Liver (tissue), 9 donors: ENCODE results near the gene PLPPR2. TPM values are rescaled to one million over a fixed set of nuclear protein-coding genes. Genes with fewer than 3 reads are reported as not detected.
"Not testable (repeated sequence)": the region's sequence is repeated elsewhere in the genome, so short reads cannot be mapped to it uniquely, and the experiment has no call there.

Experiments
- DNase-seq: peaks from one replicate; pipeline ENCODE4 v3.0.0-alpha.2; 2017; ENCODE audit warnings: low spot score
- H3K27ac ChIP-seq, 2 donors: one replicate each; pipeline ENCODE4 v1.7.0; 2013; ENCODE audit warnings: inconsistent platforms in 2 of 2, low read length in 2 of 2, control low read depth in 1 of 2, low read depth in 1 of 2, mild to moderate bottlenecking in 1 of 2
- H3K27me3 ChIP-seq, 4 donors: one replicate each; pipeline versions ENCODE4 v1.6.1 to v1.7.0; 2013; ENCODE audit warnings: low read length in 3 of 4, inconsistent platforms in 1 of 4, mild to moderate bottlenecking in 1 of 4, moderate library complexity in 1 of 4; ENCODE audit not compliant: control insufficient read depth in 4 of 4, insufficient read depth in 4 of 4
- H3K36me3 ChIP-seq, 4 donors: one replicate each; pipeline versions ENCODE4 v1.6.1 to v1.7.0; 2013; ENCODE audit warnings: low read length in 3 of 4, mild to moderate bottlenecking in 3 of 4, low read depth in 1 of 4, moderate library complexity in 1 of 4; ENCODE audit not compliant: control insufficient read depth in 4 of 4, insufficient read depth in 3 of 4
- H3K4me1 ChIP-seq, 4 donors: one replicate each; pipeline versions ENCODE4 v1.6.1 to v1.7.0; 2013; ENCODE audit warnings: low read length in 3 of 4, mild to moderate bottlenecking in 3 of 4, moderate library complexity in 1 of 4; ENCODE audit not compliant: control insufficient read depth in 4 of 4, insufficient read depth in 4 of 4
- H3K4me3 ChIP-seq, 3 donors: one replicate each; pipeline versions ENCODE4 v1.6.1 to v1.7.0; 2013; ENCODE audit warnings: low read length in 3 of 3, control low read depth in 1 of 3, low read depth in 1 of 3, mild to moderate bottlenecking in 1 of 3
- H3K9ac ChIP-seq, 2 donors: one replicate each; pipeline ENCODE4 v1.7.0; 2013; ENCODE audit warnings: low read length in 2 of 2, mild to moderate bottlenecking in 2 of 2, moderate library complexity in 2 of 2, control low read depth in 1 of 2, low read depth in 1 of 2
- H3K9me3 ChIP-seq, 4 donors: one replicate each; pipeline versions ENCODE4 v1.6.1 to v1.7.0; 2013; ENCODE audit warnings: low read length in 3 of 4; ENCODE audit not compliant: control insufficient read depth in 4 of 4
- ATF3 ChIP-seq: IDR thresholded peaks from 2 replicates; pipeline ENCODE4 v1.6.1; 2016; ENCODE audit warnings: antibody characterized with exemption
- CTCF ChIP-seq: fragments of 150-350 bp; IDR thresholded peaks from 2 replicates; pipeline ENCODE4 v1.5.1; 2017; ENCODE audit warnings: improper control_type of control experiment, low read depth, low read length; ENCODE audit not compliant: missing input control
- FOXA1 ChIP-seq: IDR thresholded peaks from 2 replicates; pipeline ENCODE4 v1.6.1; 2016; ENCODE audit warnings: antibody characterized with exemption
- FOXA2 ChIP-seq: IDR thresholded peaks from 2 replicates; pipeline ENCODE4 v1.6.1; 2016; ENCODE audit warnings: antibody characterized with exemption
- GABPA ChIP-seq, 2 donors: IDR thresholded peaks in 1 of 2; conservative IDR thresholded peaks in 1 of 2; 2 replicates each; pipeline ENCODE4 v1.6.1; 2016; ENCODE audit warnings: antibody characterized with exemption in 2 of 2, mild to moderate bottlenecking in 1 of 2, moderate library complexity in 1 of 2
- HNF4A ChIP-seq, 2 donors: conservative IDR thresholded peaks; 2 replicates each; pipeline ENCODE4 v1.6.1; 2016; ENCODE audit warnings: antibody characterized with exemption in 2 of 2, mild to moderate bottlenecking in 2 of 2
- JUND ChIP-seq, 2 donors: IDR thresholded peaks; 2 replicates each; pipeline ENCODE4 v1.6.1; 2016; ENCODE audit warnings: antibody characterized with exemption in 2 of 2
- NR2F2 ChIP-seq: IDR thresholded peaks from 2 replicates; pipeline ENCODE4 v1.6.1; 2016; ENCODE audit warnings: antibody characterized with exemption
- REST ChIP-seq: IDR thresholded peaks from 2 replicates; pipeline ENCODE4 v1.6.1; 2016; ENCODE audit warnings: antibody characterized with exemption, mild to moderate bottlenecking
- RXRA ChIP-seq, 2 donors: IDR thresholded peaks; 2 replicates each; pipeline ENCODE4 v1.6.1; 2017 to 2018; ENCODE audit warnings: antibody characterized with exemption in 2 of 2, mild to moderate bottlenecking in 1 of 2
- SP1 ChIP-seq: IDR thresholded peaks from 2 replicates; pipeline ENCODE4 v1.6.1; 2018; ENCODE audit warnings: antibody characterized with exemption, mild to moderate bottlenecking
- TAF1 ChIP-seq: conservative IDR thresholded peaks from 2 replicates; pipeline ENCODE4 v1.6.1; 2016; ENCODE audit warnings: antibody characterized with exemption, mild to moderate bottlenecking
- YY1 ChIP-seq: IDR thresholded peaks from 2 replicates; pipeline ENCODE4 v1.6.1; 2016; ENCODE audit warnings: antibody characterized with exemption, mild to moderate bottlenecking
- ZBTB33 ChIP-seq: IDR thresholded peaks from 2 replicates; pipeline ENCODE4 v1.6.1; 2016; ENCODE audit warnings: antibody characterized with exemption
- WGBS: extraction: QIAGEN DNeasy Blood & Tissue Kit; methylation state at CpG from one replicate; pipeline ENCODE4 v1.1.7; 2013; 5-methylcytosine and 5-hydroxymethylcytosine counted together
- polyA plus RNA-seq, 2 donors: library from polyadenylated mRNA; stranded (reverse) in 1 of 2; unstranded in 1 of 2; fragments of 200-250 nt in 1 of 2; fragments of >200 nt in 1 of 2; fragmentation: Nextera tagmentation in 1 of 2; extraction: Ambion mirVana in 1 of 2; gene quantifications; one replicate each; pipeline versions ENCODE4 v1.2.1 to v1.2.3, GENCODE V29; 2013 to 2015
- total RNA-seq, 2 donors: library from RNA; depleted of rRNA; stranded (reverse); fragments of >200 nt; gene quantifications; one replicate each; pipeline ENCODE4 v1.2.3, GENCODE V29; 2014
- donor health status: healthy.
- donor health status: healthy.
- donor health status: healthy.
- donor health status: healthy.
- donor health status: healthy.

PLPPR2 gene
- total and polyA plus RNA-seq, 4 donors, result 1.3 to 12.6 (median 7.3) TPM

GRCh38 chr19:11330127-11330526 lies 25.1 kb upstream of the PLPPR2 start (continued):
- no peak for TF ChIP-seq REST

GRCh38 chr19:11331502-11331901 lies 23.7 kb upstream of the PLPPR2 start:
- H3K36me3 ChIP-seq, result peaks cover 2 to 11% (median 5%) of the 10 kb centered on the region in 4 donors
- no peak overlapping the region for H3K27ac ChIP-seq
- no peaks in the 10 kb centered on the region for H3K9me3 ChIP-seq
- no peaks in the 10 kb centered on the region for H3K27me3 ChIP-seq
- no peaks in the 10 kb centered on the region for H3K4me1 ChIP-seq
- WGBS, result 88% methylated on average over 4 of the region's 4 CpGs
- no peak for DNase-seq
- TF ChIP-seq CTCF, result no peak
- no peak for TF ChIP-seq ATF3
- no peak for TF ChIP-seq RXRA (IDR thresholded peaks at IDR 0.05)
- TF ChIP-seq SP1, result no peak
- TF ChIP-seq JUND (IDR thresholded peaks at IDR 0.05), result no peak
- TF ChIP-seq HNF4A (conservative IDR thresholded peaks at IDR 0.05), result no peak
- TF ChIP-seq GABPA (IDR thresholded peaks at IDR 0.05 in 1 of 2, conservative IDR thresholded peaks at IDR 0.05 in 1 of 2), result no peak
- TF ChIP-seq FOXA2, result no peak
- TF ChIP-seq YY1, result no peak
- no peak for TF ChIP-seq NR2F2
- TF ChIP-seq FOXA1, result no peak
- no peak overlapping the region for H3K9ac ChIP-seq
- no peak overlapping the region for H3K4me3 ChIP-seq

- no peaks in the 10 kb centered on the region for H3K9me3 ChIP-seq
- H3K4me1 ChIP-seq, result no peaks in the 10 kb centered on the region
- no peak overlapping the region for H3K27ac ChIP-seq
- H3K27me3 ChIP-seq, result no peaks in the 10 kb centered on the region
- TF ChIP-seq TAF1 (no peak), REST (no peak), ZBTB33 (no peak), YY1 (no peak), FOXA1 (no peak)
- no peak overlapping the region for H3K9ac ChIP-seq
- H3K4me3 ChIP-seq, result no peak overlapping the region
- WGBS, result 96% methylated on average over 5 of the region's 5 CpGs
- no peak for DNase-seq
- peaks cover 2 to 9% (median 5%) of the 10 kb centered on the region in 4 donors for H3K36me3 ChIP-seq
Observed at GRCh38 chr19:11332822-11333221, 22.4 kb upstream of the PLPPR2 start.

- DNase-seq, H3K27me3 ChIP-seq, H3K9me3 ChIP-seq, H3K4me1 ChIP-seq, H3K9ac ChIP-seq, H3K36me3 ChIP-seq, H3K27ac ChIP-seq, H3K4me3 ChIP-seq: not testable (repeated sequence)
- 92% methylated on average over 9 of the region's 9 CpGs for WGBS
Observed at GRCh38 chr19:11333838-11334237, 21.4 kb upstream of the PLPPR2 start.
